ENCODE measurements around the gene ZNF460.

The ZNF460 gene

DNA sequence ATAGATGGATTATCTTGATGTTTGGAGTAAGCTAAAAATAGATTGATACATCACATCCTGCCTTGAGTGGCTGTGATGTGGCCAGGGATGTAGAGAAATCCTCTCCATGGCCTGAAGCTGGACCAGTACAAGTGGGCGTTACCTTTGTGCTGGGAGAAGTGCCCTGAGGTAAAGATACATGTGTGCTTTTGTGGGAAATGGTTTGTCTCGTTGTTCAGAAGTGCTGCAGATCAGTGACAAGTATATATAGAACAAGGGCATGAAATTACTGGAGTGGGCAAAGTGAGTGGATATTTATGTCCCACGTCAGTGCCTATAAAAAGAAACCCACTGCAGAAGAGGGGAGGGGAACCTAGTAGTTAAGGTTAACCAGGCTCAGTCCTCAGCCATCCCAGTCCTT lies 58.6 kb downstream of the ZNF460 start:
- no peak for DNase-seq (ENCODE audit: low read depth in 2 of 2, low spot score in 1 of 2)

DNA sequence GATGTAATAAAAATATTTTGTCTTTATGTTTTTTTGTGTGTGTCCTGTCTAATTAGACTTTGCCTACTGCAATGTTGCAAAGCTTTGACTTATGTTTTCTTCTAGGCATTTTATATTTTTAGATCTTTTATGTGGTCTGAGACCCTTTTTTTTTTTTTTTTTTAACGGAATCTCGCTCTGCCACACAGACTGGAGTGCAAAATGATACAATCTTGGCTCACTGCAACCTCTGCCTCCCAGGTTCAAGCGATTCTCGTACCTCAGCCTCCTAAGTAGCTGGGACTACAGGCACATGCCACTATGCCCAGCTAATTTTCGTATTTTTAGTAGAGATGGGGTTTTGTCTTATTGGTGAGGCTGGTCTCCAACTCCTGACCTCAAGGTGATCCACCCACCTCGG lies 62.3 kb downstream of the ZNF460 start:
- DNase-seq (ENCODE audit: low read depth in 2 of 2, low spot score in 1 of 2): no peak
